SK-N-MC (cell line): ENCODE measurements around the gene HELZ.

ENCODE experiments used
- EZH2 ChIP-seq: fragments of 200-600 bp; sonication (generic); IDR thresholded peaks from one replicate; pipeline ENCODE4 v1.6.1; 2017; ENCODE audit warnings: antibody characterized with exemption
- POLR2AphosphoS5 ChIP-seq: IDR thresholded peaks from 2 replicates; pipeline ENCODE4 v1.6.1; 2012; ENCODE audit warnings: mild to moderate bottlenecking, low read depth, low read length, borderline replicate concordance

- TF ChIP-seq POLR2AphosphoS5 = no peak
- TF ChIP-seq EZH2 = no peak
Measured at GRCh38 chr17:67266496-67266895, 21.5 kb upstream of the HELZ start.
